SJCRH30 (cell line): Measurements from ENCODE around the gene SLC30A10. TPM values are rescaled to one million over a fixed set of nuclear protein-coding genes. Genes with fewer than 3 reads are reported as not detected.
"Not testable (repeated sequence)": the region's sequence is repeated elsewhere in the genome, so short reads cannot be mapped to it uniquely, and the experiment has no call there.

Source experiments
- DNase-seq, 2 experiments: peaks; one replicate each; pipeline ENCODE4 v3.0.0-alpha.2; 2015 to 2020
- H3K27ac ChIP-seq: fragments of 250-450 bp; sonication (Bioruptor Pico); 2 replicates; pipeline ENCODE4 v1.5.1; 2020; ENCODE audit warnings: mild to moderate bottlenecking, moderate library complexity
- H3K27me3 ChIP-seq: fragments of 250-450 bp; sonication (Bioruptor Pico); 2 replicates; pipeline ENCODE4 v1.5.1; 2020; ENCODE audit warnings: mild to moderate bottlenecking, moderate library complexity
- H3K36me3 ChIP-seq: fragments of 250-450 bp; sonication (Bioruptor Pico); 2 replicates; pipeline ENCODE4 v1.5.1; 2020; ENCODE audit warnings: mild to moderate bottlenecking, moderate library complexity
- H3K4me1 ChIP-seq: fragments of 250-450 bp; sonication (Bioruptor Pico); 2 replicates; pipeline ENCODE4 v1.5.1; 2020; ENCODE audit warnings: mild to moderate bottlenecking, moderate library complexity
- H3K4me3 ChIP-seq: fragments of 250-450 bp; sonication (Bioruptor Pico); 2 replicates; pipeline ENCODE4 v1.5.1; 2020; ENCODE audit warnings: mild to moderate bottlenecking, moderate library complexity
- H3K9me3 ChIP-seq: fragments of 250-450 bp; sonication (Bioruptor Pico); replicated peaks from 2 replicates; pipeline ENCODE4 v1.5.1; 2020; ENCODE audit warnings: mild to moderate bottlenecking, moderate library complexity
- total RNA-seq: library from RNA; depleted of rRNA; stranded (reverse); fragments of >200 nt; shearing (Covaris generic); gene quantifications from 2 replicates; pipeline ENCODE4 v1.2.3, GENCODE V29; 2014; rRNA removed

The SLC30A10 gene
- total RNA-seq, 1 experiment from 2014 or later = not detected

- not testable (repeated sequence) for H3K4me3 ChIP-seq, H3K27ac ChIP-seq, H3K9me3 ChIP-seq, H3K36me3 ChIP-seq, H3K27me3 ChIP-seq, H3K4me1 ChIP-seq, DNase-seq
Measured at GRCh38 chr1:219888667-219889066, 39.7 kb downstream of the SLC30A10 start.

GRCh38 chr1:219885680-219886079 is 42.7 kb downstream of the SLC30A10 start:
- Histone ChIP-seq H3K36me3 (no peaks in the 10 kb centered on the region), H3K27me3 (peaks cover 3% of the 10 kb centered on the region; the same call in 1 of the 2 replicates), H3K9me3 (peaks cover 3% of the 10 kb centered on the region; the same call in 1 of the 2 replicates), H3K4me1 (no peaks in the 10 kb centered on the region), H3K4me3 (no peak overlapping the region), H3K27ac (no peak overlapping the region)
- no peak for DNase-seq

GRCh38 chr1:219883400-219884332 is 44.7 kb downstream of the SLC30A10 start:
- no peak overlapping the region for H3K4me3 ChIP-seq
- 0 out of 2 replicates have a peak, but pooled peaks cover 3% of the 10 kb centered on the region for H3K9me3 ChIP-seq
- peaks cover 3% of the 10 kb centered on the region; the same call in 1 of the 2 replicates for H3K27me3 ChIP-seq
- no peaks in the 10 kb centered on the region for H3K4me1 ChIP-seq
- DNase-seq = no peak
- no peak overlapping the region for H3K27ac ChIP-seq
- no peaks in the 10 kb centered on the region for H3K36me3 ChIP-seq

GRCh38 chr1:219882755-219883154 is 45.6 kb downstream of the SLC30A10 start:
- DNase-seq = no peak
- H3K36me3 ChIP-seq = no peaks in the 10 kb centered on the region
- H3K4me1 ChIP-seq = no peaks in the 10 kb centered on the region
- 0 out of 2 replicates have a peak, but pooled peaks cover 3% of the 10 kb centered on the region for H3K9me3 ChIP-seq
- H3K27ac ChIP-seq = no peak overlapping the region
- H3K27me3 ChIP-seq = peaks cover 3% of the 10 kb centered on the region; the same call in 1 of the 2 replicates
- no peak overlapping the region for H3K4me3 ChIP-seq

GRCh38 chr1:219882096-219882495 is 46.3 kb downstream of the SLC30A10 start:
- Histone ChIP-seq H3K4me3 (no peak overlapping the region), H3K36me3 (no peaks in the 10 kb centered on the region), H3K27me3 (peaks cover 3% of the 10 kb centered on the region; the same call in 1 of the 2 replicates), H3K4me1 (no peaks in the 10 kb centered on the region), H3K9me3 (0 out of 2 replicates have a peak, but pooled peaks cover 3% of the 10 kb centered on the region), H3K27ac (no peak overlapping the region)
- no peak for DNase-seq

- no peak for DNase-seq
- 0 out of 2 replicates have a peak, but pooled peaks cover 3% of the 10 kb centered on the region for H3K9me3 ChIP-seq
- H3K4me1 ChIP-seq = no peaks in the 10 kb centered on the region
- no peak overlapping the region for H3K27ac ChIP-seq
- peaks cover 3% of the 10 kb centered on the region; the same call in 1 of the 2 replicates for H3K27me3 ChIP-seq
- H3K4me3 ChIP-seq = no peak overlapping the region
- H3K36me3 ChIP-seq = no peaks in the 10 kb centered on the region
Measured at GRCh38 chr1:219880765-219881457, 47.4 kb downstream of the SLC30A10 start.

GRCh38 chr1:219876798-219877209 is 51.6 kb downstream of the SLC30A10 start:
- no peaks in the 10 kb centered on the region for H3K9me3 ChIP-seq
- H3K27ac ChIP-seq = no peak overlapping the region
- H3K36me3 ChIP-seq = no peaks in the 10 kb centered on the region
- no peaks in the 10 kb centered on the region for H3K4me1 ChIP-seq
- no peak overlapping the region for H3K4me3 ChIP-seq
- no peaks in the 10 kb centered on the region for H3K27me3 ChIP-seq
- DNase-seq = no peak

- no peak overlapping the region for H3K4me3 ChIP-seq
- no peak overlapping the region for H3K27ac ChIP-seq
- H3K9me3 ChIP-seq = no peaks in the 10 kb centered on the region
- no peaks in the 10 kb centered on the region for H3K27me3 ChIP-seq
- DNase-seq = no peak
- no peaks in the 10 kb centered on the region for H3K4me1 ChIP-seq
- no peaks in the 10 kb centered on the region for H3K36me3 ChIP-seq
Measured at GRCh38 chr1:219875860-219876259, 52.5 kb downstream of the SLC30A10 start.

- H3K27ac ChIP-seq, H3K4me1 ChIP-seq, H3K36me3 ChIP-seq, H3K27me3 ChIP-seq, H3K9me3 ChIP-seq, H3K4me3 ChIP-seq, DNase-seq: not testable (repeated sequence)
Measured at GRCh38 chr1:219872538-219872937, 55.8 kb downstream of the SLC30A10 start.

- Histone ChIP-seq H3K4me3 (no peak overlapping the region), H3K27me3 (no peaks in the 10 kb centered on the region), H3K36me3 (no peaks in the 10 kb centered on the region), H3K4me1 (no peaks in the 10 kb centered on the region), H3K27ac (no peak overlapping the region), H3K9me3 (no peaks in the 10 kb centered on the region)
- no peak for DNase-seq
Measured at GRCh38 chr1:219871427-219872057, 56.8 kb downstream of the SLC30A10 start.

- H3K4me1 ChIP-seq, H3K9me3 ChIP-seq, H3K27me3 ChIP-seq, H3K27ac ChIP-seq, DNase-seq, H3K4me3 ChIP-seq, H3K36me3 ChIP-seq: not testable (repeated sequence)
Measured at GRCh38 chr1:219868615-219869014, 59.7 kb downstream of the SLC30A10 start.

Other genes starting within 250 kb of the SLC30A10 start
- gene EPRS1, start 117.9 kb upstream of the SLC30A10 start, total RNA-seq = 112 and 123 TPM in 2 replicates
- gene BPNT1, start 161.2 kb upstream of the SLC30A10 start, total RNA-seq = 46.5 and 48.3 TPM in 2 replicates
- gene IARS2, start 165.6 kb upstream of the SLC30A10 start, total RNA-seq = 107 and 115 TPM in 2 replicates